Thyroid gland (tissue), 4 donors: ENCODE results near the gene RPS6KC1.

ENCODE experiments used
- POLR2A ChIP-seq, 2 donors: fragments of 450-650 bp; IDR thresholded peaks; one replicate each; pipeline ENCODE4 v1.6.1; 2017; ENCODE audit warnings: antibody characterized with exemption in 2 of 2, mild to moderate bottlenecking in 2 of 2, moderate library complexity in 1 of 2
- TF ChIP-seq, protein P1 (sequence below), 6 experiments: fragments of 200-600 bp in 3 of 6; fragments of 450-650 bp in 3 of 6; sonication (generic) in 3 of 6; IDR thresholded peaks; one replicate each; pipeline ENCODE4 v1.5.1; 2016 to 2019; ENCODE audit warnings: antibody characterized with exemption in 6 of 6, mild to moderate bottlenecking in 2 of 6, inconsistent platforms in 1 of 6, moderate library complexity in 1 of 6

GRCh38 chr1:213136190-213136917 is 85.3 kb downstream of the RPS6KC1 start:
- TF ChIP-seq, protein P1, sequence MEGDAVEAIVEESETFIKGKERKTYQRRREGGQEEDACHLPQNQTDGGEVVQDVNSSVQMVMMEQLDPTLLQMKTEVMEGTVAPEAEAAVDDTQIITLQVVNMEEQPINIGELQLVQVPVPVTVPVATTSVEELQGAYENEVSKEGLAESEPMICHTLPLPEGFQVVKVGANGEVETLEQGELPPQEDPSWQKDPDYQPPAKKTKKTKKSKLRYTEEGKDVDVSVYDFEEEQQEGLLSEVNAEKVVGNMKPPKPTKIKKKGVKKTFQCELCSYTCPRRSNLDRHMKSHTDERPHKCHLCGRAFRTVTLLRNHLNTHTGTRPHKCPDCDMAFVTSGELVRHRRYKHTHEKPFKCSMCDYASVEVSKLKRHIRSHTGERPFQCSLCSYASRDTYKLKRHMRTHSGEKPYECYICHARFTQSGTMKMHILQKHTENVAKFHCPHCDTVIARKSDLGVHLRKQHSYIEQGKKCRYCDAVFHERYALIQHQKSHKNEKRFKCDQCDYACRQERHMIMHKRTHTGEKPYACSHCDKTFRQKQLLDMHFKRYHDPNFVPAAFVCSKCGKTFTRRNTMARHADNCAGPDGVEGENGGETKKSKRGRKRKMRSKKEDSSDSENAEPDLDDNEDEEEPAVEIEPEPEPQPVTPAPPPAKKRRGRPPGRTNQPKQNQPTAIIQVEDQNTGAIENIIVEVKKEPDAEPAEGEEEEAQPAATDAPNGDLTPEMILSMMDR (IDR thresholded peaks at IDR 0.05), result no peak
- TF ChIP-seq POLR2A (IDR thresholded peaks at IDR 0.05), result no peak
